ENCODE data around the gene C1QTNF3. TPM values are rescaled to one million over a fixed set of nuclear protein-coding genes. Genes with fewer than 3 reads are reported as not detected.

Gene C1QTNF3
- total and polyA plus RNA-seq, 2 of the 8 experiments (the other 6 are each of a cell fraction or from before 2014, with no cell fraction given), result 1.0 to 1.2 TPM

GRCh38 chr5:34037726-34038125 lies 5.3 kb downstream of the C1QTNF3 start:
- Histone ChIP-seq H3K79me1 (ENCODE audit: low read depth, low read length) (no peaks in the 10 kb centered on the region), H2BK5ac (ENCODE audit: low read depth, low read length) (no peak overlapping the region), H3K23me2 (ENCODE audit: low read depth, low read length) (no peaks in the 10 kb centered on the region), H2BK120ac (replicated peaks; ENCODE audit: low read depth, low read length) (no peak overlapping the region), H2AFZ (ENCODE audit: low read length) (no peak overlapping the region), H4K5ac (ENCODE audit: insufficient read length, low read depth, low read length) (no peak overlapping the region), H2BK20ac (ENCODE audit: low read length) (no peak overlapping the region), H3K56ac (replicated peaks; ENCODE audit: insufficient read length, low read depth, low read length) (no peak overlapping the region), H4K91ac (replicated peaks; ENCODE audit: insufficient read length, low read length) (no peak overlapping the region), H2BK15ac (ENCODE audit: low read length) (no peak overlapping the region), H3K4ac (replicated peaks; ENCODE audit: insufficient read length, low read depth, low read length) (no peak overlapping the region), H3K9ac (replicated peaks in 1 of 4; ENCODE audit: extremely low read depth in 1 of 4, low read depth in 3 of 4, low read length in 3 of 4) (no peak overlapping the region), H3K79me2 (ENCODE audit: control insufficient read depth in 1 of 2, insufficient read depth in 2 of 2, low read length in 2 of 2) (no peaks in the 10 kb centered on the region), H3K4me3 (ENCODE audit: extremely low read depth in 1 of 4, insufficient read depth in 2 of 4, low read depth in 3 of 4, low read length in 4 of 4) (no peak overlapping the region), H4K8ac (ENCODE audit: extremely low read depth, insufficient read depth, low read length) (no peak overlapping the region), H3K9me3 (ENCODE audit: insufficient read depth in 2 of 2, low read depth in 1 of 2, low read length in 1 of 2) (no peaks in the 10 kb centered on the region), H2BK12ac (ENCODE audit: low read depth, low read length) (no peak overlapping the region), H2AK5ac (ENCODE audit: low read depth, low read length) (no peak overlapping the region), H3K4me2 (ENCODE audit: insufficient read depth in 1 of 2, low read depth in 2 of 2, low read length in 2 of 2) (no peak overlapping the region), H3K36me3 (ENCODE audit: control insufficient read depth in 2 of 4, insufficient read depth in 4 of 4, low read length in 3 of 4) (no peaks in the 10 kb centered on the region; a peak in 1 of 8 replicates), H3K27me3 (replicated peaks in 1 of 4; ENCODE audit: control insufficient read depth in 3 of 4, extremely low read depth in 1 of 4, insufficient read depth in 3 of 4, low read length in 3 of 4) (no peaks in the 10 kb centered on the region), H4K20me1 (replicated peaks in 1 of 2; ENCODE audit: control insufficient read depth in 1 of 2, insufficient read depth in 2 of 2, low read length in 2 of 2) (no peaks in the 10 kb centered on the region), H3K23ac (ENCODE audit: insufficient read length) (no peak overlapping the region), H3K4me1 (replicated peaks in 1 of 4; ENCODE audit: control insufficient read depth in 3 of 4, insufficient read depth in 4 of 4, low read length in 3 of 4) (no peaks in the 10 kb centered on the region), H3K14ac (ENCODE audit: insufficient read length) (no peak overlapping the region), H3K27ac (ENCODE audit: low read depth, low read length) (no peak overlapping the region), H3K18ac (ENCODE audit: extremely low read depth, low read length) (no peak overlapping the region)
- POLR2A ChIA-PET (ENCODE audit: partially characterized antibody), result no interaction called here
- FAIRE-seq (no peak), DNase-seq (ENCODE audit: low read depth in 1 of 2, low spot score in 2 of 2) (no peak)
- CTCF ChIA-PET (ENCODE audit: partially characterized antibody), result interaction anchor here (1.0 to 1.8 kb wide), 2 partner anchors 17 to 40 kb away, joined by 3 to 7 read pairs; no protein-coding TSS in a partner anchor
- WGBS, 2 experiments (ENCODE audit: extremely low coverage in 1 of 2, insufficient coverage in 1 of 2, insufficient read length in 1 of 2, insufficient replicate concordance in 2 of 2, low coverage in 1 of 2, low lambda C conversion rate in 2 of 2, missing lambda C conversion rate in 1 of 2), result 86% methylated on average over 3 of the region's 3 CpGs; no CpG with 5 or more reads in 1 of the 2 experiments
- TF ChIP-seq SIN3A (conservative IDR thresholded peaks at IDR 0.05 in 1 of 2, IDR thresholded peaks at IDR 0.05 in 1 of 2; ENCODE audit: low read depth in 1 of 2, low read length in 2 of 2), result no peak
- no peak for TF ChIP-seq E2F6 (IDR thresholded peaks at IDR 0.05)
- TF ChIP-seq JUN (IDR thresholded peaks at IDR 0.05; ENCODE audit: low read depth, low read length), result no peak
- no peak for TF ChIP-seq POLR2AphosphoS5 (IDR thresholded peaks at IDR 0.05; ENCODE audit: low read depth, low read length)
- no peak for TF ChIP-seq KDM4A (IDR thresholded peaks at IDR 0.05; ENCODE audit: low read depth, low read length, severe bottlenecking)
- TF ChIP-seq CBX5 (IDR thresholded peaks at IDR 0.05; ENCODE audit: low read depth, low read length), result no peak
- no peak for TF ChIP-seq USF2 (IDR thresholded peaks at IDR 0.05; ENCODE audit: low read length)
- TF ChIP-seq KDM1A (IDR thresholded peaks at IDR 0.05; ENCODE audit: borderline replicate concordance, low read length), result no peak
- TF ChIP-seq GTF2F1 (IDR thresholded peaks at IDR 0.05; ENCODE audit: borderline replicate concordance, low read depth, low read length), result no peak
- TF ChIP-seq CTCF (IDR thresholded peaks at IDR 0.05; ENCODE audit: control extremely low read depth in 1 of 3, insufficient read depth in 1 of 3, low read depth in 1 of 3, low read length in 3 of 3), result no peak
